HUES48 (cell line): ENCODE data around the gene FSTL4.

Experiments
- H3K27ac ChIP-seq: one replicate; pipeline ENCODE4 v1.7.0; 2013; ENCODE audit warnings: low read depth, low read length, inconsistent platforms
- H3K27me3 ChIP-seq: 2 replicates; pipeline ENCODE4 v1.6.1; 2013; ENCODE audit warnings: mild to moderate bottlenecking, low read length; ENCODE audit not compliant: control insufficient read depth, insufficient read depth
- H3K36me3 ChIP-seq: 2 replicates; pipeline ENCODE4 v1.6.1; 2013; ENCODE audit warnings: low read length; ENCODE audit not compliant: control insufficient read depth, insufficient read depth
- H3K4me1 ChIP-seq: 2 replicates; pipeline ENCODE4 v1.6.1; 2013; ENCODE audit warnings: mild to moderate bottlenecking, low read length; ENCODE audit not compliant: control insufficient read depth, insufficient read depth
- H3K4me3 ChIP-seq: 2 replicates; pipeline ENCODE4 v1.5.1; 2013; ENCODE audit warnings: mild to moderate bottlenecking, low read depth, low read length
- H3K9ac ChIP-seq: 2 replicates; pipeline ENCODE4 v1.6.1; 2013; ENCODE audit warnings: mild to moderate bottlenecking, low read depth, low read length, moderate library complexity
- H3K9me3 ChIP-seq: 2 replicates; pipeline ENCODE4 v1.6.1; 2013; ENCODE audit warnings: low read length; ENCODE audit not compliant: control insufficient read depth, insufficient read depth

The FSTL4 gene

GRCh38 chr5:133334796-133335639 is 277.3 kb downstream of the FSTL4 start:
- Histone ChIP-seq H3K4me1 (peaks cover 13% of the 10 kb centered on the region), H3K27ac (no peak overlapping the region), H3K36me3 (no peaks in the 10 kb centered on the region), H3K27me3 (no peaks in the 10 kb centered on the region), H3K9ac (no peak overlapping the region), H3K4me3 (no peak overlapping the region), H3K9me3 (no peaks in the 10 kb centered on the region)

GRCh38 chr5:133333326-133334150 is 278.8 kb downstream of the FSTL4 start:
- Histone ChIP-seq H3K27me3 (no peaks in the 10 kb centered on the region), H3K27ac (no peak overlapping the region), H3K4me3 (no peak overlapping the region), H3K9ac (no peak overlapping the region), H3K4me1 (peaks cover 18% of the 10 kb centered on the region), H3K36me3 (no peaks in the 10 kb centered on the region), H3K9me3 (no peaks in the 10 kb centered on the region)

- Histone ChIP-seq H3K27me3 (no peaks in the 10 kb centered on the region), H3K36me3 (no peaks in the 10 kb centered on the region), H3K4me3 (no peak overlapping the region), H3K9me3 (no peaks in the 10 kb centered on the region), H3K4me1 (peaks cover 28% of the 10 kb centered on the region), H3K27ac (no peak overlapping the region), H3K9ac (no peak overlapping the region)
Measured at GRCh38 chr5:133332439-133333024, 279.8 kb downstream of the FSTL4 start.

- Histone ChIP-seq H3K27ac (no peak overlapping the region), H3K4me3 (no peak overlapping the region), H3K27me3 (peaks cover under 1% of the 10 kb centered on the region; the same call in 1 of the 2 replicates), H3K9ac (no peak overlapping the region), H3K4me1 (peaks cover 33% of the 10 kb centered on the region), H3K36me3 (no peaks in the 10 kb centered on the region), H3K9me3 (no peaks in the 10 kb centered on the region)
Measured at GRCh38 chr5:133331941-133332340, 280.4 kb downstream of the FSTL4 start.

GRCh38 chr5:133330956-133331355 is 281.4 kb downstream of the FSTL4 start:
- no peak overlapping the region for H3K9ac ChIP-seq
- H3K36me3 ChIP-seq: no peaks in the 10 kb centered on the region
- no peaks in the 10 kb centered on the region for H3K9me3 ChIP-seq
- no peak overlapping the region for H3K27ac ChIP-seq
- H3K27me3 ChIP-seq: peaks cover 3% of the 10 kb centered on the region; the same call in 1 of the 2 replicates
- peaks cover 33% of the 10 kb centered on the region for H3K4me1 ChIP-seq
- no peak overlapping the region for H3K4me3 ChIP-seq

- Histone ChIP-seq H3K36me3 (no peaks in the 10 kb centered on the region), H3K4me1 (peaks cover 33% of the 10 kb centered on the region), H3K9ac (no peak overlapping the region), H3K4me3 (no peak overlapping the region), H3K27me3 (peaks cover 3% of the 10 kb centered on the region), H3K9me3 (no peaks in the 10 kb centered on the region), H3K27ac (peak overlapping the region; percentile 33)
Measured at GRCh38 chr5:133328800-133329199, 283.5 kb downstream of the FSTL4 start.

GRCh38 chr5:133327946-133328401 is 284.4 kb downstream of the FSTL4 start:
- no peak overlapping the region for H3K9ac ChIP-seq
- peak overlapping the region; percentile 33 for H3K27ac ChIP-seq
- H3K4me3 ChIP-seq: peak overlapping the region; percentile 13; the same call in 1 of the 2 replicates
- no peaks in the 10 kb centered on the region for H3K36me3 ChIP-seq
- peaks cover 3% of the 10 kb centered on the region for H3K27me3 ChIP-seq
- peaks cover 33% of the 10 kb centered on the region for H3K4me1 ChIP-seq
- no peaks in the 10 kb centered on the region for H3K9me3 ChIP-seq

- no peak overlapping the region for H3K27ac ChIP-seq
Measured at GRCh38 chr5:133326361-133326760, 286.0 kb downstream of the FSTL4 start.

GRCh38 chr5:133325864-133326263 is 286.5 kb downstream of the FSTL4 start:
- Histone ChIP-seq H3K36me3 (no peaks in the 10 kb centered on the region), H3K9me3 (no peaks in the 10 kb centered on the region), H3K27ac (no peak overlapping the region), H3K27me3 (peaks cover 3% of the 10 kb centered on the region), H3K4me1 (peaks cover 21% of the 10 kb centered on the region), H3K4me3 (no peak overlapping the region), H3K9ac (no peak overlapping the region)

More at GRCh38 chr5:133326361-133326760, 286.0 kb downstream of the FSTL4 start:
- Histone ChIP-seq H3K36me3 (no peaks in the 10 kb centered on the region), H3K4me1 (peaks cover 25% of the 10 kb centered on the region), H3K9ac (no peak overlapping the region), H3K9me3 (no peaks in the 10 kb centered on the region), H3K4me3 (no peak overlapping the region), H3K27me3 (peaks cover 3% of the 10 kb centered on the region)

- peaks cover 3% of the 10 kb centered on the region for H3K27me3 ChIP-seq
- H3K36me3 ChIP-seq: no peaks in the 10 kb centered on the region
- H3K4me3 ChIP-seq: no peak overlapping the region
- no peak overlapping the region for H3K9ac ChIP-seq
- no peaks in the 10 kb centered on the region for H3K9me3 ChIP-seq
- H3K4me1 ChIP-seq: peaks cover 26% of the 10 kb centered on the region
- H3K27ac ChIP-seq: no peak overlapping the region
Measured at GRCh38 chr5:133324926-133325325, 287.4 kb downstream of the FSTL4 start.
